Measurements from ENCODE around the gene MIOS. TPM values are rescaled to one million over a fixed set of nuclear protein-coding genes. Genes with fewer than 3 reads are reported as not detected.
"Not testable (repeated sequence)": the region's sequence is repeated elsewhere in the genome, so short reads cannot be mapped to it uniquely, and the experiment has no call there.

MIOS gene
- total and polyA plus RNA-seq, 2 of the 8 experiments (the other 6 are each of a cell fraction or from before 2014, with no cell fraction given), result 15.5 to 50.7 TPM

GRCh38 chr7:7654964-7655715 is 88.5 kb downstream of the MIOS start (continued):
- no peak for TF ChIP-seq SIN3A (conservative IDR thresholded peaks at IDR 0.05 in 1 of 2, IDR thresholded peaks at IDR 0.05 in 1 of 2; ENCODE audit: low read depth in 1 of 2, low read length in 2 of 2)
- TF ChIP-seq SAP30 (IDR thresholded peaks at IDR 0.05; ENCODE audit: insufficient read depth, insufficient replicate concordance, low read length), result no peak
- no peak for TF ChIP-seq BACH1 (IDR thresholded peaks at IDR 0.05; ENCODE audit: low read length)
- no peak for TF ChIP-seq KDM5A (IDR thresholded peaks at IDR 0.05; ENCODE audit: low read length)
- no peak for TF ChIP-seq CTBP2 (IDR thresholded peaks at IDR 0.05; ENCODE audit: borderline replicate concordance, insufficient read depth, insufficient read length, low read length)
- no peak for TF ChIP-seq CREB1 (IDR thresholded peaks at IDR 0.05)

DNA sequence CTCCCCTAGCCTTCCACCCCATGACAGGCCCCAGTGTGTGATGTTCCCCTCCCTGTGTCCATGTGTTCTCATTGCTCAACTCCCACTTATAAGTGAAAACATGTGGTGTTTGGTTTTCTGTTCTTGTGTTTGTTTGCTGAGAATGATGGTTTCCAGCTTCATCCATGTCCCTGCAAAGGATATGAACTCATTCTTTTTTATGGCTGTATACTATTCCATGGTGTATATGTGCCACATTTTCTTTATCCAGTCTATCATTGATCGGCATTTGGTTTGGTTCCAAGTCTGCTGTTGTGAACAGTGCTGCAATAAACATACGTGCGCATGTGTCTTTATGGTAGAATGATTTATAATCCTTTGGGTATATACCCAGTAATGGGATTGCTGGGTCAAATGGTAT is 89.8 kb downstream of the MIOS start:
- H2BK5ac ChIP-seq (ENCODE audit: low read depth, low read length); CTCF ChIA-PET (ENCODE audit: partially characterized antibody): not testable (repeated sequence)
- WGBS, 2 experiments (ENCODE audit: extremely low coverage in 1 of 2, insufficient coverage in 1 of 2, insufficient read length in 1 of 2, insufficient replicate concordance in 2 of 2, low coverage in 1 of 2, low lambda C conversion rate in 2 of 2, missing lambda C conversion rate in 1 of 2), result 98% methylated on average over 3 of the region's 3 CpGs; no CpG with 5 or more reads in 1 of the 2 experiments

More for the DNA sequence above, 89.8 kb downstream of the MIOS start:
- H3K4me3 ChIP-seq (ENCODE audit: extremely low read depth in 1 of 4, insufficient read depth in 2 of 4, low read depth in 3 of 4, low read length in 4 of 4); H3K79me2 ChIP-seq (ENCODE audit: control insufficient read depth in 1 of 2, insufficient read depth in 2 of 2, low read length in 2 of 2); H4K8ac ChIP-seq (ENCODE audit: extremely low read depth, insufficient read depth, low read length); H4K5ac ChIP-seq (ENCODE audit: insufficient read length, low read depth, low read length); POLR2A ChIA-PET (ENCODE audit: partially characterized antibody); H2BK120ac ChIP-seq (replicated peaks; ENCODE audit: low read depth, low read length); H3K18ac ChIP-seq (ENCODE audit: extremely low read depth, low read length); FAIRE-seq; H2BK15ac ChIP-seq (ENCODE audit: low read length); DNase-seq (ENCODE audit: low read depth in 1 of 2, low spot score in 2 of 2); H4K91ac ChIP-seq (replicated peaks; ENCODE audit: insufficient read length, low read length); H3K9me3 ChIP-seq (ENCODE audit: insufficient read depth in 2 of 2, low read depth in 1 of 2, low read length in 1 of 2); H2AK5ac ChIP-seq (ENCODE audit: low read depth, low read length); H3K9ac ChIP-seq (replicated peaks in 1 of 4; ENCODE audit: extremely low read depth in 1 of 4, low read depth in 3 of 4, low read length in 3 of 4); H3K79me1 ChIP-seq (ENCODE audit: low read depth, low read length); H3K27ac ChIP-seq (ENCODE audit: low read depth, low read length); H3K14ac ChIP-seq (ENCODE audit: insufficient read length); H2BK20ac ChIP-seq (ENCODE audit: low read length); H3K56ac ChIP-seq (replicated peaks; ENCODE audit: insufficient read length, low read depth, low read length); H2AFZ ChIP-seq (ENCODE audit: low read length); H3K36me3 ChIP-seq (ENCODE audit: control insufficient read depth in 2 of 4, insufficient read depth in 4 of 4, low read length in 3 of 4); H3K4me2 ChIP-seq (ENCODE audit: insufficient read depth in 1 of 2, low read depth in 2 of 2, low read length in 2 of 2); H2BK12ac ChIP-seq (ENCODE audit: low read depth, low read length); H3K4me1 ChIP-seq (replicated peaks in 1 of 4; ENCODE audit: control insufficient read depth in 3 of 4, insufficient read depth in 4 of 4, low read length in 3 of 4); H4K20me1 ChIP-seq (replicated peaks in 1 of 2; ENCODE audit: control insufficient read depth in 1 of 2, insufficient read depth in 2 of 2, low read length in 2 of 2); H3K4ac ChIP-seq (replicated peaks; ENCODE audit: insufficient read length, low read depth, low read length); H3K23me2 ChIP-seq (ENCODE audit: low read depth, low read length); H3K23ac ChIP-seq (ENCODE audit: insufficient read length); H3K27me3 ChIP-seq (replicated peaks in 1 of 4; ENCODE audit: control insufficient read depth in 3 of 4, extremely low read depth in 1 of 4, insufficient read depth in 3 of 4, low read length in 3 of 4): not testable (repeated sequence)

All from H1 (cell line).